Hepatocyte (in vitro differentiated cells): ENCODE results near the gene ITPKC. TPM values are rescaled to one million over a fixed set of nuclear protein-coding genes. Genes with fewer than 3 reads are reported as not detected.

ENCODE experiments used
- DNase-seq: peaks from one replicate; pipeline ENCODE4 v3.0.0-alpha.2; 2016; ENCODE audit warnings: low spot score
- H2AFZ ChIP-seq: fragments of 200-600 bp; sonication (generic); 2 replicates; pipeline ENCODE4 v1.6.0; 2016; ENCODE audit warnings: antibody characterized with exemption, mild to moderate bottlenecking
- H3K27ac ChIP-seq: fragments of 200-600 bp; sonication (generic); 2 replicates; pipeline ENCODE4 v1.5.1; 2016; ENCODE audit warnings: mild to moderate bottlenecking
- H3K27me3 ChIP-seq: fragments of 200-600 bp; sonication (generic); 2 replicates; pipeline ENCODE4 v1.6.1; 2016
- H3K36me3 ChIP-seq: fragments of 200-600 bp; sonication (generic); replicated peaks from 2 replicates; pipeline ENCODE4 v1.5.1; 2016; ENCODE audit warnings: low read depth; ENCODE audit not compliant: insufficient read depth
- H3K4me1 ChIP-seq: fragments of 200-600 bp; sonication (generic); 2 replicates; pipeline ENCODE4 v1.5.1; 2016; ENCODE audit warnings: mild to moderate bottlenecking, moderate library complexity; ENCODE audit not compliant: insufficient read depth
- H3K4me2 ChIP-seq: fragments of 200-600 bp; sonication (generic); 2 replicates; pipeline ENCODE4 v1.6.0; 2016
- H3K4me3 ChIP-seq: fragments of 200-600 bp; sonication (generic); 2 replicates; pipeline ENCODE4 v1.5.1; 2016; ENCODE audit warnings: mild to moderate bottlenecking
- H3K79me2 ChIP-seq: fragments of 200-600 bp; sonication (generic); 2 replicates; pipeline ENCODE4 v1.6.0; 2017; ENCODE audit warnings: mild to moderate bottlenecking
- H3K9me2 ChIP-seq: fragments of 200-600 bp; sonication (generic); replicated peaks from 2 replicates; pipeline ENCODE4 v1.6.0; 2017; ENCODE audit warnings: mild to moderate bottlenecking; ENCODE audit not compliant: insufficient read depth
- H3K9me3 ChIP-seq: fragments of 200-600 bp; sonication (generic); 2 replicates; pipeline ENCODE4 v1.5.1; 2016; ENCODE audit warnings: low read depth, mild to moderate bottlenecking
- H4K20me1 ChIP-seq: fragments of 200-600 bp; sonication (generic); 2 replicates; pipeline ENCODE4 v1.6.0; 2016; ENCODE audit warnings: mild to moderate bottlenecking; ENCODE audit not compliant: insufficient read depth, poor library complexity, severe bottlenecking
- EZH2 ChIP-seq: fragments of 200-600 bp; sonication (generic); IDR thresholded peaks from 2 replicates; pipeline ENCODE4 v1.6.1; 2016; ENCODE audit warnings: antibody characterized with exemption, mild to moderate bottlenecking, borderline replicate concordance
- EZH2phosphoT487 ChIP-seq: fragments of 200-600 bp; sonication (generic); IDR thresholded peaks from one replicate; pipeline ENCODE4 v1.6.1; 2018; ENCODE audit warnings: antibody characterized with exemption, mild to moderate bottlenecking, low read depth, moderate library complexity; ENCODE audit not compliant: unreplicated experiment, severe bottlenecking
- WGBS: methylation state at CpG from one replicate; pipeline ENCODE4 v1.1.6; 2016; ENCODE audit warnings: low lambda C conversion rate; ENCODE audit errors: missing lambda C conversion rate; 5-methylcytosine and 5-hydroxymethylcytosine counted together
- polyA plus RNA-seq: library from polyadenylated mRNA; unstranded; fragments of >200 nt; fragmentation: Nextera tagmentation; extraction: Ambion mirVana; gene quantifications from 2 replicates; pipeline ENCODE4 v1.2.1, GENCODE V29; 2016
- total RNA-seq: library from RNA; depleted of rRNA; stranded (reverse); fragments of >200 nt; gene quantifications from 2 replicates; pipeline ENCODE4 v1.2.3, GENCODE V29; 2014
- TF ChIP-seq, protein P1 (sequence below): fragments of 200-600 bp; sonication (generic); IDR thresholded peaks from 2 replicates; pipeline ENCODE4 v1.5.1; 2016; ENCODE audit warnings: antibody characterized with exemption, mild to moderate bottlenecking; ENCODE audit not compliant: poor library complexity

Gene ITPKC
- total and polyA plus RNA-seq, 2 experiments from 2014 or later, result 52.9 to 75.8 TPM

DNA sequence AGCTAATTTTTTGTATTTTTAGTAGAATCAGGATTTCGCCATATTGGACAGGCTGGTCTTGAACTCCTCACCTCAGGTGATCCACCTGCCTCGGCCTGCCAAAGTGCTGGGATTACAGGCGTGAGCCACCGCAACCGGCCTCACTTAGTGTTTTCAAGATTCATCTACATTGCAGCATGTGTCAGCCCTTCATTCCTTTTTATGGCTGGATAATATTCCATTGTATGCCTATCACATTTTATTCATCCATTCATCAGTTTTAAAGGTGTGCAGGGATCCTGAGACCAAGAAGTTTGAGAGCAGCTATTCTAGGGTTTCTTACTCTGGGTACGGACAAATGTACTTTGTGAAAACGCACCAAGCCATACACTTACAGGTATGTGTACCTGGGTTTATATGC lies 9.3 kb upstream of the ITPKC start:
- Histone ChIP-seq H3K4me2 (no peak overlapping the region), H3K27me3 (no peaks in the 10 kb centered on the region), H2AFZ (no peak overlapping the region), H3K9me3 (no peaks in the 10 kb centered on the region), H3K4me3 (no peak overlapping the region), H3K36me3 (no peaks in the 10 kb centered on the region), H3K4me1 (no peaks in the 10 kb centered on the region), H3K79me2 (no peaks in the 10 kb centered on the region), H4K20me1 (no peaks in the 10 kb centered on the region), H3K27ac (no peak overlapping the region), H3K9me2 (no peaks in the 10 kb centered on the region)
- over 99% methylated on average over 7 of the region's 7 CpGs for WGBS
- TF ChIP-seq EZH2, result no peak
- TF ChIP-seq, protein P1, sequence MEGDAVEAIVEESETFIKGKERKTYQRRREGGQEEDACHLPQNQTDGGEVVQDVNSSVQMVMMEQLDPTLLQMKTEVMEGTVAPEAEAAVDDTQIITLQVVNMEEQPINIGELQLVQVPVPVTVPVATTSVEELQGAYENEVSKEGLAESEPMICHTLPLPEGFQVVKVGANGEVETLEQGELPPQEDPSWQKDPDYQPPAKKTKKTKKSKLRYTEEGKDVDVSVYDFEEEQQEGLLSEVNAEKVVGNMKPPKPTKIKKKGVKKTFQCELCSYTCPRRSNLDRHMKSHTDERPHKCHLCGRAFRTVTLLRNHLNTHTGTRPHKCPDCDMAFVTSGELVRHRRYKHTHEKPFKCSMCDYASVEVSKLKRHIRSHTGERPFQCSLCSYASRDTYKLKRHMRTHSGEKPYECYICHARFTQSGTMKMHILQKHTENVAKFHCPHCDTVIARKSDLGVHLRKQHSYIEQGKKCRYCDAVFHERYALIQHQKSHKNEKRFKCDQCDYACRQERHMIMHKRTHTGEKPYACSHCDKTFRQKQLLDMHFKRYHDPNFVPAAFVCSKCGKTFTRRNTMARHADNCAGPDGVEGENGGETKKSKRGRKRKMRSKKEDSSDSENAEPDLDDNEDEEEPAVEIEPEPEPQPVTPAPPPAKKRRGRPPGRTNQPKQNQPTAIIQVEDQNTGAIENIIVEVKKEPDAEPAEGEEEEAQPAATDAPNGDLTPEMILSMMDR, result no peak
- no peak for TF ChIP-seq EZH2phosphoT487
- no peak for DNase-seq

DNA sequence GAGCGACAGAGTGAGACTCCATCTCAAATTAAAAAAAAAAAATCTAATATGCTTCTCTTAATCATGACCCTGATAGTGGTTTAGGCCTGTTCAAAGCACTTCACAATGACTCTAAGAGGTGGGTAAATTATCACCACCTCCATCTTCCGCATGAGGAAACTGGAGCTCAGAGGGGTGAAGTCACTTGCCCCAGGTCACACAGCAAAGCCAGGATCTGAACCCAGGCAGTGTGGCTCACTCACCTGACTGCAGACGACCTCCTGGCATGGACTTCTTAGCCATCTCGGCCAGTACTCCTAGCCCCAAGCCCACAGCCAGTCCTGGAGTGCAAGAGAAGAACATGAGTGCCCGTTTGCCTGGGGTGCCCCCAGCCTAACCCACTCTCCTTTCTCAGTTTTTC lies 7.1 kb upstream of the ITPKC start:
- H3K4me1 ChIP-seq, result peaks cover 5% of the 10 kb centered on the region
- no peaks in the 10 kb centered on the region for H4K20me1 ChIP-seq
- no peak overlapping the region for H2AFZ ChIP-seq
- no peaks in the 10 kb centered on the region for H3K9me2 ChIP-seq
- no peak overlapping the region for H3K4me3 ChIP-seq
- no peak overlapping the region for H3K4me2 ChIP-seq
- 96% methylated on average over 5 of the region's 5 CpGs for WGBS
- no peaks in the 10 kb centered on the region for H3K27me3 ChIP-seq
- H3K27ac ChIP-seq, result no peak overlapping the region
- H3K79me2 ChIP-seq, result peaks cover 10% of the 10 kb centered on the region
- no peaks in the 10 kb centered on the region for H3K36me3 ChIP-seq
- H3K9me3 ChIP-seq, result no peaks in the 10 kb centered on the region
- TF ChIP-seq EZH2 (no peak), EZH2phosphoT487 (no peak)
- TF ChIP-seq, protein P1, result no peak
- no peak for DNase-seq

DNA sequence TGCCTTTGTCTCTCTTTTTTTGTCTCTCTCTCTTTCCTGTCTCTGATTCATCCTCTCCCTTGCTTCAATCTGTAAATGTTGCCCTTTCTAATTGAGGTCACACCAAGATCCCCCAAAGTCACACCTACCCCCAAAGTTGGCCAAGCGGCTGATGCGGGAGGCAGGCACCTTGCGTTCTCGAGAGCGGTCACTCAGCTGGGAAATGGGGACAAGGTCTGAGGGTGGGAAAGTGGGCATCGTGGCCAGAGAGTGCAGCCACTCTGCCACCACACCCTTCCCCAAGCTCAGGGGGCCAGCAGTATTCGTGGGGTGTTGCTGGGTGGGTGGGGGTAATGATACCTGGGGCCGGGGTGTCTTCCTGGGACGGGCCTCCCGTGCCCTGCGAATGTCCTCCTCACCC lies 3.0 kb upstream of the ITPKC start:
- Histone ChIP-seq H3K4me2 (peak overlapping the region; percentile 85), H4K20me1 (no peaks in the 10 kb centered on the region), H3K4me1 (peaks cover 5% of the 10 kb centered on the region), H3K9me2 (no peaks in the 10 kb centered on the region), H2AFZ (no peak overlapping the region), H3K9me3 (no peaks in the 10 kb centered on the region), H3K79me2 (peaks cover 28% of the 10 kb centered on the region), H3K4me3 (no peak overlapping the region), H3K27ac (peak overlapping the region; percentile 100), H3K27me3 (no peaks in the 10 kb centered on the region), H3K36me3 (no peaks in the 10 kb centered on the region)
- WGBS, result 93% methylated on average over 11 of the region's 11 CpGs
- no peak for TF ChIP-seq EZH2
- no peak for TF ChIP-seq EZH2phosphoT487
- TF ChIP-seq, protein P1, result no peak
- no peak for DNase-seq
